Measurements from ENCODE around the gene ARL16.

ARL16 gene

GRCh38 chr17:81701288-81702071 lies 17.9 kb upstream of the ARL16 start:
- Histone ChIP-seq H3K4me1 (ENCODE audit: control insufficient read depth, insufficient read depth, low read length) (peaks cover 31% of the 10 kb centered on the region), H3K36me3 (ENCODE audit: control insufficient read depth in 2 of 2, insufficient read depth in 2 of 2, low read length in 2 of 2) (peaks cover 23 to 30% of the 10 kb centered on the region in 2 donors), H3K9ac (ENCODE audit: low read length in 2 of 2) (no peak overlapping the region), H3K9me3 (ENCODE audit: control insufficient read depth in 2 of 2, low read length in 2 of 2) (no peaks in the 10 kb centered on the region), H3K27me3 (ENCODE audit: control insufficient read depth in 1 of 2, insufficient read depth in 2 of 2, low read length in 2 of 2) (no peaks in the 10 kb centered on the region), H3K4me3 (ENCODE audit: low read length in 2 of 2) (peak overlapping the region in 1 of 2 donors; percentile 92), H3K27ac (ENCODE audit: low read length) (no peak overlapping the region)

- Histone ChIP-seq H3K27me3 (ENCODE audit: control insufficient read depth in 1 of 2, insufficient read depth in 2 of 2, low read length in 2 of 2) (no peaks in the 10 kb centered on the region), H3K9me3 (ENCODE audit: control insufficient read depth in 2 of 2, low read length in 2 of 2) (no peaks in the 10 kb centered on the region), H3K4me1 (ENCODE audit: control insufficient read depth, insufficient read depth, low read length) (peaks cover 31% of the 10 kb centered on the region), H3K27ac (ENCODE audit: low read length) (no peak overlapping the region), H3K4me3 (ENCODE audit: low read length in 2 of 2) (no peak overlapping the region), H3K9ac (ENCODE audit: low read length in 2 of 2) (no peak overlapping the region), H3K36me3 (ENCODE audit: control insufficient read depth in 2 of 2, insufficient read depth in 2 of 2, low read length in 2 of 2) (peaks cover 24 to 33% of the 10 kb centered on the region in 2 donors)
Observed at GRCh38 chr17:81700353-81701287, 17.0 kb upstream of the ARL16 start.

- Histone ChIP-seq H3K9me3 (ENCODE audit: control insufficient read depth in 2 of 2, low read length in 2 of 2) (no peaks in the 10 kb centered on the region), H3K27ac (ENCODE audit: low read length) (no peak overlapping the region), H3K4me3 (ENCODE audit: low read length in 2 of 2) (no peak overlapping the region), H3K27me3 (ENCODE audit: control insufficient read depth in 1 of 2, insufficient read depth in 2 of 2, low read length in 2 of 2) (no peaks in the 10 kb centered on the region), H3K4me1 (ENCODE audit: control insufficient read depth, insufficient read depth, low read length) (peaks cover 16% of the 10 kb centered on the region), H3K9ac (ENCODE audit: low read length in 2 of 2) (no peak overlapping the region), H3K36me3 (ENCODE audit: control insufficient read depth in 2 of 2, insufficient read depth in 2 of 2, low read length in 2 of 2) (peaks cover 33 to 48% of the 10 kb centered on the region in 2 donors)
Observed at GRCh38 chr17:81697261-81698044, 13.9 kb upstream of the ARL16 start.

- H3K4me3 ChIP-seq (ENCODE audit: low read length in 2 of 2), result no peak overlapping the region
- H3K4me1 ChIP-seq (ENCODE audit: control insufficient read depth, insufficient read depth, low read length), result peaks cover 5% of the 10 kb centered on the region
- no peaks in the 10 kb centered on the region for H3K27me3 ChIP-seq (ENCODE audit: control insufficient read depth in 1 of 2, insufficient read depth in 2 of 2, low read length in 2 of 2)
- peaks cover 35 to 56% of the 10 kb centered on the region in 2 donors for H3K36me3 ChIP-seq (ENCODE audit: control insufficient read depth in 2 of 2, insufficient read depth in 2 of 2, low read length in 2 of 2)
- no peak overlapping the region for H3K27ac ChIP-seq (ENCODE audit: low read length)
- H3K9me3 ChIP-seq (ENCODE audit: control insufficient read depth in 2 of 2, low read length in 2 of 2), result no peaks in the 10 kb centered on the region
- no peak overlapping the region for H3K9ac ChIP-seq (ENCODE audit: low read length in 2 of 2)
Observed at GRCh38 chr17:81696218-81696941, 12.8 kb upstream of the ARL16 start.

GRCh38 chr17:81695801-81696200 lies 12.2 kb upstream of the ARL16 start:
- no peaks in the 10 kb centered on the region for H3K4me1 ChIP-seq (ENCODE audit: control insufficient read depth, insufficient read depth, low read length)
- H3K36me3 ChIP-seq (ENCODE audit: control insufficient read depth in 2 of 2, insufficient read depth in 2 of 2, low read length in 2 of 2), result peaks cover 41 to 55% of the 10 kb centered on the region in 2 donors

GRCh38 chr17:81695211-81695610 lies 11.6 kb upstream of the ARL16 start:
- H3K27me3 ChIP-seq (ENCODE audit: control insufficient read depth in 1 of 2, insufficient read depth in 2 of 2, low read length in 2 of 2), result no peaks in the 10 kb centered on the region
- peaks cover 45 to 60% of the 10 kb centered on the region in 2 donors for H3K36me3 ChIP-seq (ENCODE audit: control insufficient read depth in 2 of 2, insufficient read depth in 2 of 2, low read length in 2 of 2)
- H3K27ac ChIP-seq (ENCODE audit: low read length), result no peak overlapping the region
- H3K9me3 ChIP-seq (ENCODE audit: control insufficient read depth in 2 of 2, low read length in 2 of 2), result no peaks in the 10 kb centered on the region
- H3K9ac ChIP-seq (ENCODE audit: low read length in 2 of 2), result no peak overlapping the region
- H3K4me3 ChIP-seq (ENCODE audit: low read length in 2 of 2), result no peak overlapping the region
- no peaks in the 10 kb centered on the region for H3K4me1 ChIP-seq (ENCODE audit: control insufficient read depth, insufficient read depth, low read length)

More at GRCh38 chr17:81695801-81696200, 12.2 kb upstream of the ARL16 start:
- Histone ChIP-seq H3K27me3 (ENCODE audit: control insufficient read depth in 1 of 2, insufficient read depth in 2 of 2, low read length in 2 of 2) (no peaks in the 10 kb centered on the region), H3K27ac (ENCODE audit: low read length) (no peak overlapping the region), H3K4me3 (ENCODE audit: low read length in 2 of 2) (no peak overlapping the region), H3K9ac (ENCODE audit: low read length in 2 of 2) (no peak overlapping the region), H3K9me3 (ENCODE audit: control insufficient read depth in 2 of 2, low read length in 2 of 2) (no peaks in the 10 kb centered on the region)

- Histone ChIP-seq H3K9ac (ENCODE audit: low read length in 2 of 2) (no peak overlapping the region), H3K9me3 (ENCODE audit: control insufficient read depth in 2 of 2, low read length in 2 of 2) (no peaks in the 10 kb centered on the region), H3K4me1 (ENCODE audit: control insufficient read depth, insufficient read depth, low read length) (no peaks in the 10 kb centered on the region), H3K36me3 (ENCODE audit: control insufficient read depth in 2 of 2, insufficient read depth in 2 of 2, low read length in 2 of 2) (peaks cover 45 to 61% of the 10 kb centered on the region in 2 donors), H3K27me3 (ENCODE audit: control insufficient read depth in 1 of 2, insufficient read depth in 2 of 2, low read length in 2 of 2) (no peaks in the 10 kb centered on the region), H3K27ac (ENCODE audit: low read length) (no peak overlapping the region), H3K4me3 (ENCODE audit: low read length in 2 of 2) (no peak overlapping the region)
Observed at GRCh38 chr17:81694810-81695209, 11.2 kb upstream of the ARL16 start.

- Histone ChIP-seq H3K4me1 (ENCODE audit: control insufficient read depth, insufficient read depth, low read length) (no peaks in the 10 kb centered on the region), H3K36me3 (ENCODE audit: control insufficient read depth in 2 of 2, insufficient read depth in 2 of 2, low read length in 2 of 2) (peaks cover 44 to 68% of the 10 kb centered on the region in 2 donors), H3K9me3 (ENCODE audit: control insufficient read depth in 2 of 2, low read length in 2 of 2) (no peaks in the 10 kb centered on the region)
Observed at GRCh38 chr17:81693509-81694210, 10.1 kb upstream of the ARL16 start.

GRCh38 chr17:81691608-81692007 lies 8.0 kb upstream of the ARL16 start:
- Histone ChIP-seq H3K9ac (ENCODE audit: low read length in 2 of 2) (no peak overlapping the region), H3K9me3 (ENCODE audit: control insufficient read depth in 2 of 2, low read length in 2 of 2) (no peaks in the 10 kb centered on the region), H3K27ac (ENCODE audit: low read length) (no peak overlapping the region), H3K4me1 (ENCODE audit: control insufficient read depth, insufficient read depth, low read length) (no peaks in the 10 kb centered on the region), H3K4me3 (ENCODE audit: low read length in 2 of 2) (no peak overlapping the region), H3K36me3 (ENCODE audit: control insufficient read depth in 2 of 2, insufficient read depth in 2 of 2, low read length in 2 of 2) (peaks cover 33 to 62% of the 10 kb centered on the region in 2 donors), H3K27me3 (ENCODE audit: control insufficient read depth in 1 of 2, insufficient read depth in 2 of 2, low read length in 2 of 2) (no peaks in the 10 kb centered on the region)

More at GRCh38 chr17:81693509-81694210, 10.1 kb upstream of the ARL16 start:
- Histone ChIP-seq H3K27me3 (ENCODE audit: control insufficient read depth in 1 of 2, insufficient read depth in 2 of 2, low read length in 2 of 2) (no peaks in the 10 kb centered on the region), H3K9ac (ENCODE audit: low read length in 2 of 2) (no peak overlapping the region), H3K27ac (ENCODE audit: low read length) (no peak overlapping the region), H3K4me3 (ENCODE audit: low read length in 2 of 2) (no peak overlapping the region)
